Eye (tissue), 1 donor: ENCODE data around the gene CCDC82.

Experiments used
- DNase-seq: peaks from one replicate; pipeline ENCODE4 v3.0.0-alpha.2; 2015

CCDC82 gene

GRCh38 chr11:96306071-96306470, 83.6 kb downstream of the CCDC82 start:
- no peak for DNase-seq

- no peak for DNase-seq
Observed at GRCh38 chr11:96303980-96304379, 85.7 kb downstream of the CCDC82 start.

- DNase-seq: no peak
Observed at GRCh38 chr11:96303064-96303463, 86.6 kb downstream of the CCDC82 start.
